AG10803 (cell line): ENCODE data around the gene LYZ.
"Not testable (repeated sequence)": the region's sequence is repeated elsewhere in the genome, so short reads cannot be mapped to it uniquely, and the experiment has no call there.

Source experiments
- DNase-seq: peaks from one replicate; pipeline ENCODE4 v3.0.0; 2010; ENCODE audit warnings: low read depth
- H3K4me3 ChIP-seq: 2 replicates; pipeline ENCODE4 v1.5.1; 2011; ENCODE audit warnings: mild to moderate bottlenecking, low read length, control low read depth
- CTCF ChIP-seq: conservative IDR thresholded peaks from 2 replicates; pipeline ENCODE4 v1.5.1; 2011; ENCODE audit warnings: mild to moderate bottlenecking, low read length, control low read depth, inconsistent platforms

Gene LYZ

GRCh38 chr12:69348162-69348938 is at the start of gene LYZ:
TSS of gene LYZ (plus strand) at chr12:69348381. CDS start at chr12:69348409, 28 bp downstream.
- no peak within 1 kb of the TSS for H3K4me3 ChIP-seq
- no peak for TF ChIP-seq CTCF
- no peak for DNase-seq

- no peak for DNase-seq
- H3K4me3 ChIP-seq: no peak overlapping the region
These were observed 49.2 kb upstream of the LYZ start for GRCh38 chr12:69298947-69299346.

GRCh38 chr12:69304284-69304683 is 43.9 kb upstream of the LYZ start:
- no peak for TF ChIP-seq CTCF
- no peak overlapping the region for H3K4me3 ChIP-seq
- DNase-seq: no peak

More at GRCh38 chr12:69298947-69299346, 49.2 kb upstream of the LYZ start:
- no peak for TF ChIP-seq CTCF

- no peak overlapping the region for H3K4me3 ChIP-seq
- DNase-seq: no peak
These were observed 38.7 kb upstream of the LYZ start for GRCh38 chr12:69309461-69309860.

GRCh38 chr12:69313209-69313608 is 35.0 kb upstream of the LYZ start:
- DNase-seq: no peak
- no peak for TF ChIP-seq CTCF

More at GRCh38 chr12:69309461-69309860, 38.7 kb upstream of the LYZ start:
- no peak for TF ChIP-seq CTCF

GRCh38 chr12:69316784-69317183 is 31.4 kb upstream of the LYZ start:
- not testable (repeated sequence) for DNase-seq, H3K4me3 ChIP-seq

More at GRCh38 chr12:69313209-69313608, 35.0 kb upstream of the LYZ start:
- H3K4me3 ChIP-seq: no peak overlapping the region

- H3K4me3 ChIP-seq, DNase-seq: not testable (repeated sequence)
These were observed 30.9 kb upstream of the LYZ start for GRCh38 chr12:69317233-69317632.

GRCh38 chr12:69318225-69318624 is 30.0 kb upstream of the LYZ start:
- no peak overlapping the region for H3K4me3 ChIP-seq
- TF ChIP-seq CTCF: no peak
- DNase-seq: no peak
